HG03439 (cell line): ENCODE results near the gene GNA15.
"Not testable (repeated sequence)": the region's sequence is repeated elsewhere in the genome, so short reads cannot be mapped to it uniquely, and the experiment has no call there.

Source experiments
- ATAC-seq: cut with Tn5 transposase; IDR thresholded peaks from one replicate; pipeline ENCODE4 v1.9.1; 2021; ENCODE audit warnings: mild to moderate bottlenecking, moderate library complexity; ENCODE audit not compliant: unreplicated experiment

The GNA15 gene, protein sequence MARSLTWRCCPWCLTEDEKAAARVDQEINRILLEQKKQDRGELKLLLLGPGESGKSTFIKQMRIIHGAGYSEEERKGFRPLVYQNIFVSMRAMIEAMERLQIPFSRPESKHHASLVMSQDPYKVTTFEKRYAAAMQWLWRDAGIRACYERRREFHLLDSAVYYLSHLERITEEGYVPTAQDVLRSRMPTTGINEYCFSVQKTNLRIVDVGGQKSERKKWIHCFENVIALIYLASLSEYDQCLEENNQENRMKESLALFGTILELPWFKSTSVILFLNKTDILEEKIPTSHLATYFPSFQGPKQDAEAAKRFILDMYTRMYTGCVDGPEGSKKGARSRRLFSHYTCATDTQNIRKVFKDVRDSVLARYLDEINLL

DNA sequence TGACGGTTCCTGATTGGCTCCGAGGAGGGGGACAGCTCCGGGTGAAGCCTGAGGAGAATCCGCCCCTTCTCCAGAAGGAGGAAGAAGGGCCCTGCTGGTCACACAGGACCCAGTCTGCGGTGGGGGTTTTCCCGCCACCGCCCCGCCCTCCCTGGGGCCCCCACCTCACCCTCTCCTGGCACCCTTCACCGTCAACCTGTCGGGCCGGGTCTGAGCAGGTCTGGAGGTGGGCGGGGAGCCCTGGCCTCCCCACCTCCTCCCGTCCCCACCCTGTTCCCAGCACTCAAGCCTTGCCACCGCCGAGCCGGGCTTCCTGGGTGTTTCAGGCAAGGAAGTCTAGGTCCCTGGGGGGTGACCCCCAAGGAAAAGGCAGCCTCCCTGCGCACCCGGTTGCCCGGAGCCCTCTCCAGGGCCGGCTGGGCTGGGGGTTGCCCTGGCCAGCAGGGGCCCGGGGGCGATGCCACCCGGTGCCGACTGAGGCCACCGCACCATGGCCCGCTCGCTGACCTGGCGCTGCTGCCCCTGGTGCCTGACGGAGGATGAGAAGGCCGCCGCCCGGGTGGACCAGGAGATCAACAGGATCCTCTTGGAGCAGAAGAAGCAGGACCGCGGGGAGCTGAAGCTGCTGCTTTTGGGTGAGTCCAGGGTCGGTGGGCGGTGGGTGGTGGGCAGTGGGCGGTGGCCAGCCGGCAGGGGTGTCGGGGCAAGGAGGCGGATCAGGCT, at the start of gene GNA15:
TSS of gene GNA15 (plus strand) at position 73 of the 723 bp plus-strand sequence. CDS start at position 491, 418 bp downstream.
- no peak for ATAC-seq

DNA sequence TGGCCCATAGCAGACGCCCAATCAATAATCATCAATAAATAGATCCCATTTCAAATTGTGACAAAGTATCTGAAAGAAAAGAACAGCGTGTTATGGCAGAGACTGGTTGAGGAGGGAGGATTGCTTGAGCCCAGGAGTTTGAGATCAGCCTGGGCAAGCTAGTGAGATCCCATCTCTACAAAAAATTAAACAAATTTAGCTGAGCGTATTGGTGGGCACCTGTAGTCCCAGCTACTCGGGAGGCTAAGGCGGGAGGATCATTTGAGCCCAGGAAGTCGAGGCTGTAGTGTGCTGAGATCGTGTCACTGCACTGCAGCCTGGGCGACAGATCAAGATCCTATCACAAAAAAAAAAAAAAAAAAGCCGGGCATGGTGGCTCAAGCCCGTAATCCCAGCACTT, 48.1 kb upstream of the GNA15 start:
- ATAC-seq: no peak

DNA sequence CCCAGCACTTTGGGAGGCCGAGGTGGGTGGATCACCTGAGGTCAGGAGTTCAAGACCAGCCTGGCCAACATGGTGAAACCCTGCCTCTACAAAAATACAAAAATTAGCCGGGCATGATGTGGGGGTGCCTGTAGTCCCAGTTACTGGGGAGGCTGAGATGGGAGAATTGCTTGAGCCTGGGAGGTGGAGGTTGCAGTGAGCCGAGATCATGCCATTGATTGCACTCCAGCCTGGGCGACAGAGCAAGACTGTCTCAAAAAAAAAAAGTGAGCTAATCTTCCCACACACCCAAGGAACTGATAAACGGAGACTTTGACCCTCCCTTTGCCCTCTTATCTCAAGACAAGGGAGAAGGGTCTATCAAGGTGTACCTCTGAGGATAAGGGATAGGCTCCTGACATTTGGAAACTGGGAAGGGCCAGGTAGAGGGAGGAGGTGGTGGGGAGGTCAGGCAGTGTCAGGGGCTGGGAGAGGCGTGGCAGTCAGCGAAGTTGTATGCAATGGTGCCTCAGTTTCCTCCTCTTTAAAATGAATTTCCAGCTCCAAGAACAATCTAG, 46.5 kb upstream of the GNA15 start:
- ATAC-seq: not testable (repeated sequence)

DNA sequence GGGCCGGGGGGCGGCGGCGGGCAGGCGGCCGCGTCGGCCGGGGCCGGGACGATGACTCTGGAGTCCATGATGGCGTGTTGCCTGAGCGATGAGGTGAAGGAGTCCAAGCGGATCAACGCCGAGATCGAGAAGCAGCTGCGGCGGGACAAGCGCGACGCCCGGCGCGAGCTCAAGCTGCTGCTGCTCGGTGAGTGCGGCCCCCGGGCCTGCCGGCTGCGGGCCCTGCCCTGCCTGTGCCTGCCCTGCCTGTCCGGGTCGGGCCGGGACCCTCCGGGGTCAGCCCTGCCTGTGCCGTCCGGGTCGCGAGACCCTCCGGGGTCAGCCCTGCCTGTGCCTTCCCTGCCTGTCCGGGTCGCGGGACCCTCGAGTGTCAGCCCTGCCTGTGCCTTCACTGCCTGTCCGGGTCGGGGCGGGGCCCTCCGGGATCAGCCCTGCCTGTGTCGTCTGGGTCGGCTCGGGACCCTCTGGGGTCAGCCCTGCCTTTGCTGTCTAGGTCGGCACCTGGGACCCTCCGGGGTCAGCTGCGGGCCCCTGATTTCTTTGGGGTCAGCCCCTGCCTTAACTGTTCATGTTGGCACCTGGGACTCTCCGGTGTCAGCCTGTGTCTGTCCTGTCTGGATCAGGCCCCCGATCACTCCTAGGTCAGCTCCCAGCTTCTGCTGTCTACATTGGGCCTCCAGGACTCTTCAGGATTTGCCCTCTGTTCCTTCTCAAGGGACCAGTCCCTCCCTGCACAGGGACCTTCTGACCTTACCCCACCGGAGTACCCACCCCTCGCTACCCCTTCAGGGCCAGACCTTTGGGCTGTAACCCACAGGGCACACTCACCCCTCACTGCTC, 41.0 kb upstream of the GNA15 start:
- no peak for ATAC-seq

DNA sequence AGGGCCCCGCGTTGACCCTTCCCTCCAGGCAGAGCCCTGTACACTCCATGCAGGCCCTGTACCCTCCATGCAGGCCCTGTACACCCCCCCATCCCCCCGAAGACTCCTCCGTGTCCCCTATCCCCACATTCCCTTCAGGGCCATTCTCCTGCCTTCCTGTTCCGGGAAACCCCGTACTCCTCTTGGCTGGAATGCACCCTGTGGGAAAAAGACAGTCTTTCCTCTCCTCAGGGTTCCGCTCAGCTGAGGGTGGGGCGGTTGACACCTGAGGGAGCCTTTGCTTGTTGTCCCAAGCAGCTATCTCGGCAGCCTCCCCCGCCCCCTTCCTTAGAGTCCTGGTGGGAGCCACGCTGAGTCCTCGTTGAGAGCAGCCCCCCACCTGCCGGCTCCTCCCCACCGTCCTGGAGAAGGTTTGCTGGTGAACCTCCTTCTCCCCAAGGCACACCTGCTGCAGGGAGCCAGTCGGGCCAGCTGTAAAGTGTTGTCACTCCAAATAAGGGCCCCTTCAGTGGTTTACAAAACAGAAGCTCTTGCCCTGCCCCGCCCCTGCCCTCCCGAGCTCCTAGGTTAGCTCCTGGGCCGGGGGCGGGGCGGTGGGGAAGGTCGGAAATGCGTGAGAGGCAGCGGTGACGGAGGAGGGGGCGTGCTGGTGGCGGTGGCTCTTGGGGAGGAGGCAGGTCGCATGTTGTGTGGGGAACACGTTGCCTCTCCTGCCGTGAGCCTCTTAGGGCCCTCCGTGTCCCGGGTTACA, 40.2 kb upstream of the GNA15 start:
- no peak for ATAC-seq

DNA sequence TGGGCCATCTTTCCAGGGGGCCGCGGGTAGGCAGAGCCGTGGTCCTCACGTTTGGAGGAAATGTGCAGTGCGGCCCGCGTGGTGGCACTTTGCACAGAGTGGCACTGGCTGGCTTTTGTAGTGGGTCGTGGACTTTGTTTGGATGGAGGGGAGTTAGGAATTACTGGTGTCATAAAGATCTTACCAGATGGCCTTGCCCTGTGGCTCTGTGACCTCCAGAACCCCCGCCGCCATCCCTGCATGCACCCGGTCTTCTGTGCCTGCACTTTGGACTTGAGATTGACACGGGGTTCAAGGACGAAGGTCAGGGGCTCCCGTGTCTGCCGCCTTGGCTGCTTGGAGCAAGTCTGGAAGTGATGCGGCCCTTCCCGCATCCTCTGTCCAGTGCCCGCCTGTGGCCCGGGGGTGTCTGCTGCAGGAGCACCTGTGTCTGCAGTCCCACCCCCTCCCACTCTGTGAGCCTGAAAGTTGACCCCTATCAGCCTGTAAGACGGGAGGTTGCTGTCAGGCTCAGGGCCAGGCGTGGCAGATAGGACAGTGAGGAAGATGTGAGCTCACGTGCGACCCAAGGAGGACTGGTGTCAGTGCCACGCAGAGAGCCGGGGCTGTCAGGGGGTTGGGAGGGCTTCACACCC, 39.4 kb upstream of the GNA15 start:
- no peak for ATAC-seq

DNA sequence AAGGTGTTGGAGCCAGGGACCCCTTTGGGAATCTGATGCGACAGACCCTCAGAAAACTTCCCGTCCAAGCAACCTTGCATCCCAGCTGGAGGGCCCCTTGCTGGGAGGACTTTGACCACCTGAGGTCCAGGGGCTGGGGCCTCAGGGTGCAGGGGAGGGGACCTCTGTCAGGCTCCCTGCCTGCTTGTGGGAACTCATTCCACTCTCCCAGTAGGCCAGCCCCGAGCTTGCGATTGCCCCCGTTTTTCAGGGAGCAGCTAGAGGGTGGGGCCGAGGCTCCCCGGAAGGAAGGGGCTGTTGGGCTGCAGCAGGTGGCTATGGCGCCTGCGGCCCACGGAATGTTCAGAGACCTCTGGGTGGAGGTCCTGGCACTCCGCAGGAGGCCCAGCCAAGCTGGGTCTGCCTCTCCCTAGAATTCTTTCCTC, 38.9 kb upstream of the GNA15 start:
- no peak for ATAC-seq

DNA sequence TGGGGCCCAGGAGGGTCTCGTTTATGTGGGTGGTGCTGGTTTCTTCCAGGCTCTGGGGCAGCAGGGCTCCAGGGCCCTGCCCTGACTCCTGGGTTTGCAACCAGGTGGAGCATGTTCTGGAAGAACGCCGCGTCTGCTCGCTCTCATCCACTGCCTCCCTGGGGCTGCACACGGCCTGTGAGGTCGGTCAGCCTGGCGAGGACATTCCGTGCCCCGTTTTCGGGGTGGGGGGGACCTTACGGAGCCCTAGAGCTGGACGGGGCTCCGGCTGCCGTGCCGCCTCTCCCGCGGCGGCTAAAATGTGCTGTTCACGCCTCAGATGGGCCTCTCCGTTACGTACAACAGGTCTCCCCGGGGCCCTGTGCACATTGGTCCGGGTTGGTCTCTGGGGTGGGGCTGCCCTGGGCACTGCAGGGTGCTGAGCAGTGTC, 38.4 kb upstream of the GNA15 start:
- ATAC-seq: no peak

DNA sequence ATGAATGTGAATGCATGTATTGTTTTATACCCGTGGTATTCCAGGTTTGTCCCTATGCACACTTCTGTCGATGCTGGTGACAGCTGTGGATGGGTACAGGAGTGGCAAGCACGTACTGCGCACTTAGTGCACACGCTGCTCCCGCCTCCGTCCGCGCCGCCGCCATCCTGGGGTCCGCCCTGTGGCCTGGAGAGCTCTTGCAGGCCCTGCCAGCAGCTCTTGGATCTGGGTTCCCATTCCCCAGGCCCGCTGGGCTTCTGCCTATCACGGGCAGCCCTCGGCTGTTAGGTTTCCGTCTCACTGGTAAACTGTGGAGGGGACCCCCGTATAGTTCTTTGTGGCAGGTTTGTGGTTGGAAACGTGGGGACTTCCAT, 37.7 kb upstream of the GNA15 start:
- no peak for ATAC-seq

DNA sequence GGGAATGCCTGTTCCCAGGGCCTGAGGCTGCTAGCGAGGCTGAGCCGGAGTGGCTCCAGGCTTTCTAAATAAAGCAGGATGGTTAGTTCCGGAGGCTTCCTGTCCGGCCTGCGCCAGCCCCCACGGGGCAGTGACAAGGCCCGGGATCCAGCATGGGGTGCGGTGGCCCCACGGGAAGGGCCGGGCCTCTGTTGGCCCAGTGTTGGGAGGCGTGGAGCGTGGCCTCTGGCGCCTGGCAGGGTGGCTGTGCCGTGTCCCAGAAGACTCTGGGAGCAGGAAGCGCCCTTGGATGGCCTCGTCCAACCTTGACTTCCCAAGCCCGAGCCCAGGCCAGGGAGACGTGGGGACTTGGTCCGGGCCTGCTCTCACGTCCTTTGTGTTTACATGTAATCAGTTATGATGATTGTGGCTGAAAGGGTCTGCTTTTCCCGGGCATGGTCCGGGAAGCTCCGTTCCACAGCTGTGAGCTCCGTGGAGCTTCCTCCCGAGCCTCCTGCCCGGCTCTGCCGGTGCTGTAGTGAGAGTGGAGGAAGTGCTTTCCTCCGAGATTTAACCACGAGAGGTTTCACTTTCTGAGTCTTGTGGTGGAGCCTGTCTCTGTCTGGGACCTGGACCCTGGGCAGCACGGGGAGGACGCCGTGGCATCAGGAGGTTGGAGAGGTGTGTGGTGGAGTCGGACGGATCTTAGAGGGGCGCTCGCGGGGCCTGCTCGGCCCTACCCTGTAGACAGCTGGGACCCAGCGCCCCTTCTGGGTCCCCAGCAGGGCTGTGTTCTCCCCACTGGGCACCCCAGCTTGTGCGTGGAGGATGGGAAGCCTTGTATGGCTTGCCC, 37.1 kb upstream of the GNA15 start:
- no peak for ATAC-seq

DNA sequence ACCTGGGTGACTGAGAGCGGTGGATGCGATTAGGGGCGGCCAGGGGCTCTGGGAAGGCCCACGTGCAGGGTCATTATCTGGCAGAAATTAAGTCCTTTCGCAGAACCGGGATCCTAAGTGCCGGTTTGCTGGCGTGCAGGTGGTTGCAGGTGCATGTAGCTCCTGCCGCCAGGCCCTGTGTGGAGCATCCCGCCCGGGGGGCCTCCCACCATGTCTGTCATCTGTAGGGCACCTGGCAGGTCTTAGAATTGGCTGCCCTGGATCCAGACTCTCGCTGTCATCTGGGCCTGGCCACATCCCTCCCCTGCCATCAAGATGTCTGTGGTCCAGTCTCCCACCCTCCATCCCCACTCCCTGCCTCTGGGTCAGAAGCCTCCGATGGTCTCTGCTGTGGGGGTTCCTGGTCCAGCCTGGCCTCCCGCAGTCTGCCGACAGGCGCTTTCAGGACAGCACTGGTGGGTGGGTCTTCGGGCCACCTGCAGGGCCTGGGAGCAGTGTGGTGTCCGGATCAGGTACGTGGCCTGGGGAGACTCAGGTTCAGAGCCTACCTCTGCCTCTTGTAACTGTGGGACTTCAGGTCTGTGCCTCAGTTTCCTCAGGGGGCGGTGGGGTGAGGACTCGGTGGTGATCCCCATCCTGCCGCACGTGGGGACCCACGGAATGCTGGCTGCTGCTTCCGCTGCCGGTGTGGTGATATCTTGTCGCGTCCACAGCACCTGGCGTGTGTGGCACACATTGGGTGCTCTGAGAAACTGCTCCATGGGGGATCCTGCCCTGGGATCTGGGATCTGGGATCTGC, 36.3 kb upstream of the GNA15 start:
- ATAC-seq: no peak

DNA sequence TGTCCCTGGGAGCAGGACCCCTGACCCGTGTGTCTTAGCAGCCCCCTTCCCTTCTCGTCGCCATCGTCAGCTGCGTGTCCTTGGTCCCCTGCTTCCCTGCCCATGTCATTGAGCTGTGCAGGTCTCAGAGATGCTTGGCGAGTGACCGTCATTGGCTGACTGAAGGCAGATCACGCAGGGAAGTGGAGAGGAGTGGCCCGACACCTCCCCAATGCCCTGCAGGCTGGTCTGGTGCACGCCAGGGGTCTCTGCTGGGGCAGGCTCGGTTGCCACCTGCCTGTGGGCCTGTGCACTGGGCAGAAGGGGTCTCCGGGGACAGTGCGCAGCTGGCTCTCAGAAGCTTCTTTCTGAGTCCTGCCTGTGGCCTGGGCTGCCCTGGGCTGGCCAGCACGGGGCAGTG, 35.5 kb upstream of the GNA15 start:
- no peak for ATAC-seq

DNA sequence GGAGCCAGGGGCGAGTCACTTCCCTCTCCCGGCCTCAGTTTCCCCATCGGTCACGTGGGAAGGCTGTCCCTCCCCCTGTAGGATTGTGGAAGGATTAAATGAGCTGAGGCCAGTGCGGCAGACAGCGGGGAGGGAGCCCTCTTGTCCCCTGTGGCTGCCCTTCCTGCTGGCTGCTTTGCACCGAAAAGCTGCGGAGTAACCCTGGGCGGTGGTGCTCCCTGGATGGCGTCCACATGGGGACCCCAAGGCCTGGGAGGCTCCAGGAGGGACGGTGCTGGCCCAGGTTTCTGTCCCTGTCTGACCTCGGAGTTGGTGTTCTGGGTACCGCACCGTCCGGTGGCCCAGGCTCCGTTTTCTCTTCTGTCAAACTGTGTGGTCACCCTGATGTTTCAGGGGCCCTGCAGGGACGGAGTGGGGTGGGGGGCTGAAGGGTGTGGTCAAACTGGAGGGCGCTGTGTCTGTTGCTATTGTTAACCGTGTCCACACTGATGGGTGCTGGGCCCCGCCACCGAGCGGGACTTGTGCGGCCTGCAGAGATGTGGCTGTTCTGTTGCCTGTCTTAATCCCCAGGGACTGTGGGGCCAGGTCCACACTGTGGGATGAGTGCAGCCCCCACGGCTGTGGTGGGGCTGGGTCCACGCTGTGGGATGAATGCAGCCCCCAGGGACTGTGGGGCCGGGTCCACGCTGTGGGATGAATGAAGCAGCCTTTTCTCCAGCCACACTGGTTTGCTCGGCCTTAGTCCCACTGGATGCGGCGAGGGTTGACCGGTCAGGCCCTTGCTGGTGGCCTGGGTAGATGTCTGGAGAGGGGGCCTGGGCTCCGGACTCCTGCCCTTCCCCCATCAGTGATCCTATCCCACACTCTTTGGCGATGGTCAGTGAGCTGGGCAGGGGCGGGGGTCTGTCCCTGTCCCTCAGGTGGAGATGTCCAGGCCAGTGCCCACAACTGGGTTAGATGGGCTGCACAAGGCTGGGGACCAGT, 34.8 kb upstream of the GNA15 start:
- ATAC-seq: no peak

DNA sequence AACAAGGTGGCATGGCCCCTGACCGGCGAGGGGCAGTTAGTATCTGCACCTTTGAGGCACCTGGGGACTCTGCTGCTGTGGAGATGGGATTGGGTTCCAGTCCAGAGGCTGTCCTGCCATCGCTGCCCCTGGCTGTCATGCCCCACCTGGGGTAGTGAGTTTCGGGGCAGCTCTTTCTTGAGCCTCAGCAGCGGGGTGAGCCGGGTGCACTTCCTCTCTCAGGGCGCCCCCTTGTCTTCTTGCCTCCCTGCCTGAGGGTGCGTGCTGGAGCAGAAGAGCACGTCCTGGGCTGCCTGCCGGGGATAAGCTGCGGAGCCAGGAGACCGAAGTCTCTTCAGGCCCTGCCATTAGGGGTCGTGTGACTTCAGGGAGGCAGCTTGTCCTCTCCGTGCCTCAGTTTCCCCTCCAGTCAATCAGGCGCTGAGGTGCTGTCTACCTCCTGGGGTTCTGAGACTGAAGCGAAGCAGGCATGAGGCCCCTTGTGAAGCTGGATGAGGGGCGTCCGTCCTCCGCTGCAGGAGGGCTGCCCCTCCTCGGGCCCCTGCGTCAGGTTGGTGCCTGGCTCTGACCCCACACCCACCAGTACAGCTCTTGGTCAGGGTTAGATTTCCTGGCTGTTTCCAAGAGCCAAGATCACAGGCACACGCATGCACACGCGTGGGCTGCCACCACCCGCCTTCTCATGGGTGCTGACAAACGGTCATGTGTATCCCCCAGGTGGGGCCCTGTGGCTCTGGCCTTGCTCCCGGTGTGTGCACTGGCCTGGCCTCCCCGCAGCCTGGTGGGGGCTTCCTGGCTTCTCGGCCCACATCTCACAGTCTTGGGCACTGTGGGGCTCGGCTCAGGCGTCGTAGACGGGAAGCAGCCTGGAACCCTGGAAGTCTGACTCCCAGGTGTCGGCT, 33.3 kb upstream of the GNA15 start:
- no peak for ATAC-seq

DNA sequence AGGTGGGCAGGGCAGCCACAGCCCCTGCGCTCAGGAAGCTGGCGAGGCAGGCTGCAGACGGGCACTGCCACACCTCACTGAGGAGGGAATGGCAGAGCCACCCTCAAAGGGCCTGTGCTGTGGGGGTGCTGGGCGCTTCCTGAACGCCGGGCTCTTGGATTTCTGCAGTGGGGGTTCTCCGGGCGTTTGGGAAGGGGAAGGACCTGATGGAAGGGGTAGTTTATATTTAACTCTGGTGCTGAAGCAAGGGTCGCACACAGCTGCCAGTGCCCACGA, 31.2 kb upstream of the GNA15 start:
- no peak for ATAC-seq
